Measurements from ENCODE around the gene NXPH1.

DNA sequence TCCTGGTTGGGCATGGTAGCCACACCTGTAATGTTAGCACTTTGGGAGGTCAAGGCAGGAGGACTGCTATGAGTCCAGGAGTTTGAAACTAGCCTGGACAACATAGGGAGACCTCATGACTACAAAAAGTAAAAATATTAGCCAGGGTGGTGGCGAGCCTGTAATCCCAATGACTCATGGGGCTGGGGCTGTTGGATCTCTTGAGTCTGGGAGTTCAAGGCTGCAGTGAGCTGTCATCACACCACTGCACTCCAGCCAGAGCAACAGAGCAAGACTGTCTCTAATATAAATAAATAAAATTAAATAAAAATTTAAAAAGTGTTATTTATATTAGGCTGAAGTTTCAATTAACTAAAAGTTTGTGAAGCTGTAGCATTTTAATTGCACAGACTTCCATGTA lies 207.3 kb downstream of the NXPH1 start:
- TF ChIP-seq EP300 (IDR thresholded peaks at IDR 0.05) (no peak), POLR2A (IDR thresholded peaks at IDR 0.05; ENCODE audit: low read depth) (no peak), POLR2AphosphoS5 (IDR thresholded peaks at IDR 0.05) (no peak)
- TF ChIP-seq, protein P1, sequence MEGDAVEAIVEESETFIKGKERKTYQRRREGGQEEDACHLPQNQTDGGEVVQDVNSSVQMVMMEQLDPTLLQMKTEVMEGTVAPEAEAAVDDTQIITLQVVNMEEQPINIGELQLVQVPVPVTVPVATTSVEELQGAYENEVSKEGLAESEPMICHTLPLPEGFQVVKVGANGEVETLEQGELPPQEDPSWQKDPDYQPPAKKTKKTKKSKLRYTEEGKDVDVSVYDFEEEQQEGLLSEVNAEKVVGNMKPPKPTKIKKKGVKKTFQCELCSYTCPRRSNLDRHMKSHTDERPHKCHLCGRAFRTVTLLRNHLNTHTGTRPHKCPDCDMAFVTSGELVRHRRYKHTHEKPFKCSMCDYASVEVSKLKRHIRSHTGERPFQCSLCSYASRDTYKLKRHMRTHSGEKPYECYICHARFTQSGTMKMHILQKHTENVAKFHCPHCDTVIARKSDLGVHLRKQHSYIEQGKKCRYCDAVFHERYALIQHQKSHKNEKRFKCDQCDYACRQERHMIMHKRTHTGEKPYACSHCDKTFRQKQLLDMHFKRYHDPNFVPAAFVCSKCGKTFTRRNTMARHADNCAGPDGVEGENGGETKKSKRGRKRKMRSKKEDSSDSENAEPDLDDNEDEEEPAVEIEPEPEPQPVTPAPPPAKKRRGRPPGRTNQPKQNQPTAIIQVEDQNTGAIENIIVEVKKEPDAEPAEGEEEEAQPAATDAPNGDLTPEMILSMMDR (IDR thresholded peaks at IDR 0.05), result no peak
